HepG2 (cell line): ENCODE measurements around the gene LITAF. TPM values are rescaled to one million over a fixed set of nuclear protein-coding genes. Genes with fewer than 3 reads are reported as not detected.

Experiments
- ARID2 ChIP-seq: sonication (generic); formaldehyde crosslinking; IDR thresholded peaks from 2 replicates; pipeline ENCODE4 v1.8.1; 2022; ENCODE audit warnings: mild to moderate bottlenecking, missing genetic modification reagents, borderline replicate concordance
- ARNTL ChIP-seq: sonication (generic); formaldehyde crosslinking; IDR thresholded peaks from 2 replicates; pipeline ENCODE4 v1.4.0; 2020; ENCODE audit warnings: mild to moderate bottlenecking, missing genetic modification reagents
- GATAD2A ChIP-seq: IDR thresholded peaks from 2 replicates; pipeline ENCODE4 v1.6.1; 2016
- MED13 ChIP-seq: sonication (generic); formaldehyde crosslinking; IDR thresholded peaks from 2 replicates; pipeline ENCODE4 v1.5.0; 2020; ENCODE audit warnings: missing genetic modification reagents
- MXD4 ChIP-seq: IDR thresholded peaks from 2 replicates; pipeline ENCODE4 v1.6.1; 2016; ENCODE audit warnings: mild to moderate bottlenecking, missing biosample characterization, missing genetic modification reagents
- SMAD9 ChIP-seq: sonication (generic); formaldehyde crosslinking; IDR thresholded peaks from 2 replicates; pipeline ENCODE4 v1.5.1; 2020; ENCODE audit warnings: mild to moderate bottlenecking, missing genetic modification reagents
- SPEN ChIP-seq: sonication (generic); formaldehyde crosslinking; IDR thresholded peaks from 2 replicates; pipeline ENCODE4 v1.5.1; 2020; ENCODE audit warnings: low read depth, mild to moderate bottlenecking, missing genetic modification reagents
- TEAD3 ChIP-seq: optimal IDR thresholded peaks from 2 replicates; pipeline ENCODE3; 2016; ENCODE audit warnings: borderline replicate concordance
- ZFP36L2 ChIP-seq: sonication (generic); formaldehyde crosslinking; IDR thresholded peaks from 2 replicates; pipeline ENCODE4 v1.4.0; 2020; ENCODE audit warnings: missing genetic modification reagents
- ZNF160 ChIP-seq: sonication (generic); formaldehyde crosslinking; IDR thresholded peaks from 2 replicates; pipeline ENCODE4 v1.8.0; 2022; ENCODE audit warnings: mild to moderate bottlenecking, inconsistent platforms, missing genetic modification reagents
- ZNF253 ChIP-seq: sonication (generic); formaldehyde crosslinking; IDR thresholded peaks from 2 replicates; pipeline ENCODE4 v1.8.0; 2022; ENCODE audit warnings: mild to moderate bottlenecking, missing genetic modification reagents, borderline replicate concordance
- ZNF605 ChIP-seq: sonication (generic); formaldehyde crosslinking; IDR thresholded peaks from 2 replicates; pipeline ENCODE4 v1.8.0; 2022; ENCODE audit warnings: mild to moderate bottlenecking, missing genetic modification reagents
- ZNF7 ChIP-seq: IDR thresholded peaks from 2 replicates; pipeline ENCODE4 v1.6.1; 2016; ENCODE audit warnings: missing biosample characterization, missing genetic modification reagents
- ZNF747 ChIP-seq: sonication (generic); formaldehyde crosslinking; IDR thresholded peaks from 2 replicates; pipeline ENCODE4 v1.8.1; 2023; ENCODE audit warnings: missing genetic modification reagents, mild to moderate bottlenecking, borderline replicate concordance
- ZSCAN22 ChIP-seq: sonication (generic); formaldehyde crosslinking; IDR thresholded peaks from 2 replicates; pipeline ENCODE4 v1.4.0; 2020; ENCODE audit warnings: mild to moderate bottlenecking, missing genetic modification reagents
- polyA plus RNA-seq, 8 experiments: library from polyadenylated mRNA; depleted of rRNA in 3 of 8; stranded (reverse) in 7 of 8; unstranded in 1 of 8; fragments of >200 nt; fragmentation: Illumina TruSeq in 4 of 8; extraction: Trizol in 4 of 8; gene quantifications; 2 replicates each; pipeline versions ENCODE4 v1.2.1 to v1.2.3, GENCODE V29; 2011 to 2016; ENCODE audit warnings: low read depth in 4 of 8, missing spikeins in 1 of 8, mixed read lengths in 1 of 8; ENCODE audit not compliant: insufficient read depth in 1 of 8
- total RNA-seq, 5 experiments: library from RNA; depleted of rRNA; stranded (reverse); fragments of >200 nt; fragmentation: Illumina TruSeq; extraction: Trizol; gene quantifications; 2 replicates each; pipeline ENCODE4 v1.2.3, GENCODE V29; 2016; ENCODE audit warnings: low read depth in 1 of 5
- TF ChIP-seq, protein P1 (sequence below): sonication (generic); formaldehyde crosslinking; IDR thresholded peaks from 2 replicates; pipeline ENCODE4 v1.4.0; 2020; ENCODE audit warnings: mild to moderate bottlenecking, missing genetic modification reagents, borderline replicate concordance
- TF ChIP-seq, protein P2 (sequence below): sonication (generic); formaldehyde crosslinking; IDR thresholded peaks from 2 replicates; pipeline ENCODE4 v1.9.0; 2022; ENCODE audit warnings: low read depth, missing genetic modification reagents
- TF ChIP-seq, protein P3 (sequence below): sonication (generic); formaldehyde crosslinking; IDR thresholded peaks from 2 replicates; pipeline ENCODE4 v1.5.0; 2020; ENCODE audit warnings: mild to moderate bottlenecking, missing genetic modification reagents
- TF ChIP-seq, protein P4 (sequence below): sonication (generic); formaldehyde crosslinking; IDR thresholded peaks from 2 replicates; pipeline ENCODE4 v1.5.0; 2020; ENCODE audit warnings: mild to moderate bottlenecking, missing genetic modification reagents, borderline replicate concordance
- TF ChIP-seq, protein P5 (sequence below): sonication (generic); formaldehyde crosslinking; IDR thresholded peaks from 2 replicates; pipeline ENCODE4 v1.5.1; 2020; ENCODE audit warnings: mild to moderate bottlenecking, missing genetic modification reagents

The LITAF gene
- total and polyA plus RNA-seq, 2 of the 13 experiments (the other 11 are each of a cell fraction or from before 2014, with no cell fraction given), result 80.1 to 141 TPM

DNA sequence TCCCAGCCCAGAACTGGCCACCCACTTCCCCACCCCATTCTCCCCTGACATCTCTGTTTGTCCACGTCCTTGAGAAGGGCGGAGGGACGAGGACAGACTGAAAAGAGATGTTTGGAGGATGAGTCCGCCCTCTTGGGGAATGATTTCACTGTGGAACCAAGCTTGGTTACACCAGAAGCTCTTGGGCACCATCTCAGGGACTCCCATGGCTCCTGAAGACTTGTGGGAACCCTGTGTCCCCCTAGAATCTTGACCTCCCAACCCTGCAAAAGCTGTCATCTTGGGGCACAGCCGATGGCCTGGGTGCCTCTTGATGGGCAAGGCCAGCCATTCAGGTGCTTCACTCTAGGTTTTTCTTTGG is 25.9 kb upstream of the LITAF start (continued):
- TF ChIP-seq ZNF7 (CRISPR knock-in tag), result 0 out of 2 replicates have a peak, but pooled peaks have one; percentile 1
- TF ChIP-seq MXD4 (CRISPR knock-in tag), result peak; percentile 3; the same call in 1 of the 2 replicates
- TF ChIP-seq ZNF253, result no peak
- TF ChIP-seq, protein P1, sequence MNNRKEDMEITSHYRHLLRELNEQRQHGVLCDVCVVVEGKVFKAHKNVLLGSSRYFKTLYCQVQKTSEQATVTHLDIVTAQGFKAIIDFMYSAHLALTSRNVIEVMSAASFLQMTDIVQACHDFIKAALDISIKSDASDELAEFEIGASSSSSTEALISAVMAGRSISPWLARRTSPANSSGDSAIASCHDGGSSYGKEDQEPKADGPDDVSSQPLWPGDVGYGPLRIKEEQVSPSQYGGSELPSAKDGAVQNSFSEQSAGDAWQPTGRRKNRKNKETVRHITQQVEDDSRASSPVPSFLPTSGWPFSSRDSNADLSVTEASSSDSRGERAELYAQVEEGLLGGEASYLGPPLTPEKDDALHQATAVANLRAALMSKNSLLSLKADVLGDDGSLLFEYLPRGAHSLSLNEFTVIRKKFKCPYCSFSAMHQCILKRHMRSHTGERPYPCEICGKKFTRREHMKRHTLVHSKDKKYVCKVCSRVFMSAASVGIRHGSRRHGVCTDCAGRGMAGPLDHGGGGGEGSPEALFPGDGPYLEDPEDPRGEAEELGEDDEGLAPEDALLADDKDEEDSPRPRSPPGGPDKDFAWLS (CRISPR knock-in tag), result 0 out of 2 replicates have a peak, but pooled peaks have one; percentile 5
- no peak for TF ChIP-seq ZNF747 (CRISPR knock-in tag)
- no peak for TF ChIP-seq MED13 (CRISPR knock-in tag)
- peak; percentile 15; the same call in 1 of the 2 replicates for TF ChIP-seq SPEN (CRISPR knock-in tag)
- TF ChIP-seq, protein P2, sequence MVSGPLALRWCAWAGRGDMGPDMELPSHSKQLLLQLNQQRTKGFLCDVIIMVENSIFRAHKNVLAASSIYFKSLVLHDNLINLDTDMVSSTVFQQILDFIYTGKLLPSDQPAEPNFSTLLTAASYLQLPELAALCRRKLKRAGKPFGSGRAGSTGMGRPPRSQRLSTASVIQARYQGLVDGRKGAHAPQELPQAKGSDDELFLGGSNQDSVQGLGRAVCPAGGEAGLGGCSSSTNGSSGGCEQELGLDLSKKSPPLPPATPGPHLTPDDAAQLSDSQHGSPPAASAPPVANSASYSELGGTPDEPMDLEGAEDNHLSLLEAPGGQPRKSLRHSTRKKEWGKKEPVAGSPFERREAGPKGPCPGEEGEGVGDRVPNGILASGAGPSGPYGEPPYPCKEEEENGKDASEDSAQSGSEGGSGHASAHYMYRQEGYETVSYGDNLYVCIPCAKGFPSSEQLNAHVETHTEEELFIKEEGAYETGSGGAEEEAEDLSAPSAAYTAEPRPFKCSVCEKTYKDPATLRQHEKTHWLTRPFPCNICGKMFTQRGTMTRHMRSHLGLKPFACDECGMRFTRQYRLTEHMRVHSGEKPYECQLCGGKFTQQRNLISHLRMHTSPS (CRISPR knock-in tag), result no peak
- TF ChIP-seq, protein P3, sequence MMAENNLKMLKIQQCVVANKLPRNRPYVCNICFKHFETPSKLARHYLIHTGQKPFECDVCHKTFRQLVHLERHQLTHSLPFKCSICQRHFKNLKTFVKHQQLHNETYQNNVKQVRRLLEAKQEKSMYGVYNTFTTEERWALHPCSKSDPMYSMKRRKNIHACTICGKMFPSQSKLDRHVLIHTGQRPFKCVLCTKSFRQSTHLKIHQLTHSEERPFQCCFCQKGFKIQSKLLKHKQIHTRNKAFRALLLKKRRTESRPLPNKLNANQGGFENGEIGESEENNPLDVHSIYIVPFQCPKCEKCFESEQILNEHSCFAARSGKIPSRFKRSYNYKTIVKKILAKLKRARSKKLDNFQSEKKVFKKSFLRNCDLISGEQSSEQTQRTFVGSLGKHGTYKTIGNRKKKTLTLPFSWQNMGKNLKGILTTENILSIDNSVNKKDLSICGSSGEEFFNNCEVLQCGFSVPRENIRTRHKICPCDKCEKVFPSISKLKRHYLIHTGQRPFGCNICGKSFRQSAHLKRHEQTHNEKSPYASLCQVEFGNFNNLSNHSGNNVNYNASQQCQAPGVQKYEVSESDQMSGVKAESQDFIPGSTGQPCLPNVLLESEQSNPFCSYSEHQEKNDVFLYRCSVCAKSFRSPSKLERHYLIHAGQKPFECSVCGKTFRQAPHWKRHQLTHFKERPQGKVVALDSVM (CRISPR knock-in tag), result peak; percentile 40; the same call in 1 of the 2 replicates
- TF ChIP-seq ZNF160 (CRISPR knock-in tag), result no peak
- TF ChIP-seq, protein P4, sequence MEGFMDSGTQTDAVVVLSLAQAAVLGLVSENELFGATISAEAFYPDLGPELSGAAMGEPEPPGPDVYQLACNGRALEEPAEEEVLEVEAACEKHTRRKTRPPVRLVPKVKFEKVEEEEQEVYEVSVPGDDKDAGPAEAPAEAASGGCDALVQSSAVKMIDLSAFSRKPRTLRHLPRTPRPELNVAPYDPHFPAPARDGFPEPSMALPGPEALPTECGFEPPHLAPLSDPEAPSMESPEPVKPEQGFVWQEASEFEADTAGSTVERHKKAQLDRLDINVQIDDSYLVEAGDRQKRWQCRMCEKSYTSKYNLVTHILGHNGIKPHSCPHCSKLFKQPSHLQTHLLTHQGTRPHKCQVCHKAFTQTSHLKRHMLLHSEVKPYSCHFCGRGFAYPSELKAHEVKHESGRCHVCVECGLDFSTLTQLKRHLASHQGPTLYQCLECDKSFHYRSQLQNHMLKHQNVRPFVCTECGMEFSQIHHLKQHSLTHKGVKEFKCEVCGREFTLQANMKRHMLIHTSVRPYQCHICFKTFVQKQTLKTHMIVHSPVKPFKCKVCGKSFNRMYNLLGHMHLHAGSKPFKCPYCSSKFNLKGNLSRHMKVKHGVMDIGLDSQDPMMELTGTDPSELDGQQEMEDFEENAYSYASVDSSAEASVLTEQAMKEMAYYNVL, result 0 out of 2 replicates have a peak, but pooled peaks have one; percentile 22
- no peak; the same call in 1 of the 2 replicates for TF ChIP-seq GATAD2A
- TF ChIP-seq ZSCAN22 (CRISPR knock-in tag), result peak; percentile 11; the same call in 1 of the 2 replicates
- no peak; the same call in 1 of the 2 replicates for TF ChIP-seq ZNF605 (CRISPR knock-in tag)
- TF ChIP-seq TEAD3 (CRISPR knock-in tag), result peak; percentile 11
- peak; percentile 10; the same call in 1 of the 2 replicates for TF ChIP-seq ARID2 (CRISPR knock-in tag)
- TF ChIP-seq ZFP36L2 (CRISPR knock-in tag), result 0 out of 2 replicates have a peak, but pooled peaks have one; percentile 2
- TF ChIP-seq, protein P5, sequence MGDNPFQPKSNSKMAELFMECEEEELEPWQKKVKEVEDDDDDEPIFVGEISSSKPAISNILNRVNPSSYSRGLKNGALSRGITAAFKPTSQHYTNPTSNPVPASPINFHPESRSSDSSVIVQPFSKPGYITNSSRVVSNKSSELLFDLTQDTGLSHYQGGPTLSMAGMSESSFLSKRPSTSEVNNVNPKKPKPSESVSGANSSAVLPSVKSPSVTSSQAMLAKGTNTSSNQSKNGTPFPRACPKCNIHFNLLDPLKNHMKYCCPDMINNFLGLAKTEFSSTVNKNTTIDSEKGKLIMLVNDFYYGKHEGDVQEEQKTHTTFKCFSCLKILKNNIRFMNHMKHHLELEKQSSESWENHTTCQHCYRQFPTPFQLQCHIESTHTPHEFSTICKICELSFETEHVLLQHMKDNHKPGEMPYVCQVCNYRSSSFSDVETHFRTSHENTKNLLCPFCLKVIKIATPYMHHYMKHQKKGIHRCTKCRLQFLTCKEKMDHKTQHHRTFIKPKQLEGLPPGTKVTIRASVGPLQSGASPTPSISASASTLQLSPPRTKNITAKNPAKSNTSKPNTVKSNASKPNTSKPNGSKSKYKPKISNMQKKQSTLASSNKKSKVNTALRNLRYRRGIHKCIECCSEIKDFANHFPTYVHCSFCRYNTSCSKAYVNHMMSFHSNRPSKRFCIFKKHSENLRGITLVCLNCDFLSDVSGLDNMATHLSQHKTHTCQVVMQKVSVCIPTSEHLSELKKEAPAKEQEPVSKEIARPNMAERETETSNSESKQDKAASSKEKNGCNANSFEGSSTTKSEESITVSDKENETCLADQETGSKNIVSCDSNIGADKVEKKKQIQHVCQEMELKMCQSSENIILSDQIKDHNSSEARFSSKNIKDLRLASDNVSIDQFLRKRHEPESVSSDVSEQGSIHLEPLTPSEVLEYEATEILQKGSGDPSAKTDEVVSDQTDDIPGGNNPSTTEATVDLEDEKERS (CRISPR knock-in tag), result no peak
- TF ChIP-seq ARNTL (CRISPR knock-in tag), result 0 out of 2 replicates have a peak, but pooled peaks have one; percentile 36
- TF ChIP-seq SMAD9 (CRISPR knock-in tag), result no peak
